ENCODE data around the gene ZNF384.

The ZNF384 gene

DNA sequence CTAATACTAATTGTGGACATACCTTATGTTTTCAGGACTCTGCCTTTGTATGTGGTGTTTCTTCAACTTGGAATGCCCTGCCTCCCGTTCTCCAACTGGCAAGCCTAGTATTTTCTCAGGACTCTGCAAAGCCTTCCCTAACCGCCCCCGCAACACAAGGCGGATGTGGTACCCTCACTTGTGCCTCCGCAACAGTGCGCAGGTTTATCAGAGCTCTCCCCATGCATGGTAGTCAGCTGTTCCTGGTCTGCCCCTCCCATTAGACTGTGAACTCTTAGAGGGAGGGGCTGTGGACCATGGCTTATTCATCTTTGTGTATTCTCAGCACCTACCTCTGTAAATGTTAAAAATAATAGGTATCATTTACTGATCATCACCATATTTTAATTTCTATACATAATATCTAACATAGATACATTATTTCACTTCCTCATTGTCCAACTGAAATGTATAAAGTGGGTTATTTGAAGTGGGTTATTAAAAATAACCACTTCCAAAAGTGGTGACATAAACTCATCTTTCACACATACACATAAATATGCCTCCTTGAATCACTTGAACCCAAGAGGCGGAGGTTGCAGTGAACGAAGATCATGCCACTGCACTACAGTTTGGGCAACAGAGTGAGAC, 62.4 kb downstream of the ZNF384 start:
- DNase-seq (ENCODE audit: low read depth in 1 of 2, low spot score in 1 of 2) = no peak

DNA sequence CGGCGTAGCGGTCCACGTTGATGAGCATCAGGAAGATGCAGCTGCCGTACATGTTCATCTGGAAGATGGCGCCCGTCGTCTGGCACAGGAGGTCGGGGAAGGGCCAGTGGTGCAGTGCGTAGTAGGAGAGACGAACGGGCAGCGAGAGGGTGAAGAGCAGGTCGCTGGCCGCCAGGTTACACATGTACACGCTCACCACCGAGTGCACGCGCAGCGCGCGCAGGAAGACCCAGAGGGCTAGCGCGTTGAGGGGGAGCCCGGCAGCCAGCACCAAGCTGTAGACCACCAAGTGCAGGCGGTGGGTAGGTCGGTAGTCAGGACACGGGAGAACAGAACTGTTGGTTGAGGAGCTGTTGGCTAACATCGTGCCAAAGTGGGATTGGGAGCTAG, 68.3 kb downstream of the ZNF384 start:
- no peak for DNase-seq (ENCODE audit: low read depth in 1 of 2, low spot score in 1 of 2)

DNA sequence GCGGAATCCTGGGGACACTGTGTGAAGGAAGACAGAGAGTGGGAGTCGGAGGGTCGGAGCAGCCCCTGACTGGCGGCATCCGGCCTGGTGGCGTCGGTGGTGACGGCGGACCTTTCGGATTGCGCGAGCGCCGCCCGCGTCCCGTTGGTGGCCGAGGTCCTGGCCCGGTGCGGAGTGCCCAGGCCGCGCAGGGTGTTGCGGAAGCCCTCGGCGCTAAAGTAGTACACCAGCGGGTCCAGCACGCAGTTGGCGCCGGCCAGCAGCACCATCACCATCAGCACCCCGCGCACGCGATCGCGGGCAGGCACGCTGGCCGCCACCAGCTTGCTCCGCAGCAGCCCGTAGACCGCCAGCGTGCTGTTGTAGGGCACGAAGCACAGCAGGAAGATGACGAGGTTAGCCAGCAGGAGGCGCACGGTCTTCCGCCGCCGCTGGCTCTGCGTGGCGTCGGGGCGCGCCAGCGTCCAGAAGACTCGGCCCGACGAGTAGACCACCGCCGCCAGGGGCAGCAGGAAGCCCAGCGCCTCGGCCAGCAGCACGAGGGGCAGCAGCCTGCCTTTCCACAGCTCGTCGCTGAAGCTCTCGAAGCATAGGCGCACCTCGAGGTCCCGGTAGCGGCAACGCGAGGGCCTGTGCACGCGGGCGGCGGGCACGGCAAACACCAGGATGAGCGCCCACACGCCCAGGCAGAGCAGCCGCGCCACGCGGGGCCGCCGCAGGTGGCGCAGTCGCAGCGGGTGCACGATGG, 68.9 kb downstream of the ZNF384 start:
- DNase-seq (ENCODE audit: low read depth in 1 of 2, low spot score in 1 of 2) = peak in 1 of 2 donors; percentile 37

DNA sequence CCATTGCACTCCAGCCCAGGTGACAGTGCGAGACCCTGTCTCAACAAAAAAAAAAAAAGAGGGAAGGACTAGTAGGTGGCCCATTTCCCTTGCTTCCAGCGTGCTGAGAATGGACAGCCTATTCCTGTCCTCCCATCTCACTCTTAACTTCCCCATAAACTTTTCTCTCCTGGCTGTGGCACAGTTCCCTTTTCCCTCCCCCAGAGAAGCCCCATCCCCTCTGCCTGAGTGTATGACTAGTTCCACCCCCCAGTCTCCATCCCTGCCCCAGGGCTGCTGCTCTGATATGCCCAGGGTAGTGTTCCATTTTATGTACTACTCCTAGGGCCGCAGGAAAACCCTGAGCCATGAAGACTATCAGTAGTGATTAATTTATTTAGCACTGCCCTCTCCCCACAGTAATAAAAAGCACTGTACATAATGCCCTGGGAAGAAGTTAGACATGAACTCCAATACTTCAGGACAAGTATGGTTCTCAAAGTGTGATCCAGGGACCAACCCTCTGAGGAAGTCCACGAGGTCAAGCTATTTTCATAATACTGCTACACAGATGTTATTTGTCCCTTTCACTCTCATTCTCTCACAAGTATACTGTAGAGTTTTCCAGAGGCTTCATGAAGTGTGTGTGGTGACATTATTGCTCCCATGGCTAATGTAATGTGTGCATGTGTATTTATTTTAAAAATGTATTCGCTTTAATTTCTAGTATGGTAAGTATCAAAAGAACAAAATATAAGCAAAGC, 70.5 kb downstream of the ZNF384 start:
- DNase-seq (ENCODE audit: low read depth in 1 of 2, low spot score in 1 of 2) = no peak
